ENCODE measurements around the gene ATP11B. TPM values are rescaled to one million over a fixed set of nuclear protein-coding genes. Genes with fewer than 3 reads are reported as not detected.

The ATP11B gene
- total and polyA plus RNA-seq, 10 of the 15 experiments (the other 5 are each of a cell fraction or from before 2014, with no cell fraction given) = 10.3 to 66.9 (median 36.7) TPM

DNA sequence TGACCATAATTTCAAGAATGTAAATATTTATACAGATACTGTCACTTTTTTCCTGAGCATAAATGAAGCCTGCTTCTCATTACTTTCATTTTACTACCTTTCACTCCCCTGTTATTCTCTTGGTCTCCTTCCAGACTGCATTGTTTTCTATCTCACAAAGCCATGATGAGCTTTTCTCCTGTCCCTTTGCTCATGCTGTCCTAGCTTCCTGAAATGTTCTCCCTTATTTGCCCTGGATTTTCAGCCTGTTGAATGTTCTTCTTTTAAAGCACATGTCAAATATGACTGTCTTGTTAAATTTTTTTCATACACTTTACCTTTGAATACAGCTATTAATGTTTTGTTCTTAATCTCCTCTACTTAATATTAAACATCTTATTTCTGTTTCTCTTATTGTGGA lies 31.7 kb downstream of the ATP11B start (continued):
- TF ChIP-seq, protein P1, sequence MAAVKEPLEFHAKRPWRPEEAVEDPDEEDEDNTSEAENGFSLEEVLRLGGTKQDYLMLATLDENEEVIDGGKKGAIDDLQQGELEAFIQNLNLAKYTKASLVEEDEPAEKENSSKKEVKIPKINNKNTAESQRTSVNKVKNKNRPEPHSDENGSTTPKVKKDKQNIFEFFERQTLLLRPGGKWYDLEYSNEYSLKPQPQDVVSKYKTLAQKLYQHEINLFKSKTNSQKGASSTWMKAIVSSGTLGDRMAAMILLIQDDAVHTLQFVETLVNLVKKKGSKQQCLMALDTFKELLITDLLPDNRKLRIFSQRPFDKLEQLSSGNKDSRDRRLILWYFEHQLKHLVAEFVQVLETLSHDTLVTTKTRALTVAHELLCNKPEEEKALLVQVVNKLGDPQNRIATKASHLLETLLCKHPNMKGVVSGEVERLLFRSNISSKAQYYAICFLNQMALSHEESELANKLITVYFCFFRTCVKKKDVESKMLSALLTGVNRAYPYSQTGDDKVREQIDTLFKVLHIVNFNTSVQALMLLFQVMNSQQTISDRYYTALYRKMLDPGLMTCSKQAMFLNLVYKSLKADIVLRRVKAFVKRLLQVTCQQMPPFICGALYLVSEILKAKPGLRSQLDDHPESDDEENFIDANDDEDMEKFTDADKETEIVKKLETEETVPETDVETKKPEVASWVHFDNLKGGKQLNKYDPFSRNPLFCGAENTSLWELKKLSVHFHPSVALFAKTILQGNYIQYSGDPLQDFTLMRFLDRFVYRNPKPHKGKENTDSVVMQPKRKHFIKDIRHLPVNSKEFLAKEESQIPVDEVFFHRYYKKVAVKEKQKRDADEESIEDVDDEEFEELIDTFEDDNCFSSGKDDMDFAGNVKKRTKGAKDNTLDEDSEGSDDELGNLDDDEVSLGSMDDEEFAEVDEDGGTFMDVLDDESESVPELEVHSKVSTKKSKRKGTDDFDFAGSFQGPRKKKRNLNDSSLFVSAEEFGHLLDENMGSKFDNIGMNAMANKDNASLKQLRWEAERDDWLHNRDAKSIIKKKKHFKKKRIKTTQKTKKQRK (IDR thresholded peaks at IDR 0.05; ENCODE audit: low read depth, low read length) = no peak
- TF ChIP-seq STAT1 (conservative IDR thresholded peaks at IDR 0.05) (no peak), EZH2 (IDR thresholded peaks at IDR 0.05; ENCODE audit: borderline replicate concordance, control insufficient read depth, low read depth, low read length) (no peak)

DNA sequence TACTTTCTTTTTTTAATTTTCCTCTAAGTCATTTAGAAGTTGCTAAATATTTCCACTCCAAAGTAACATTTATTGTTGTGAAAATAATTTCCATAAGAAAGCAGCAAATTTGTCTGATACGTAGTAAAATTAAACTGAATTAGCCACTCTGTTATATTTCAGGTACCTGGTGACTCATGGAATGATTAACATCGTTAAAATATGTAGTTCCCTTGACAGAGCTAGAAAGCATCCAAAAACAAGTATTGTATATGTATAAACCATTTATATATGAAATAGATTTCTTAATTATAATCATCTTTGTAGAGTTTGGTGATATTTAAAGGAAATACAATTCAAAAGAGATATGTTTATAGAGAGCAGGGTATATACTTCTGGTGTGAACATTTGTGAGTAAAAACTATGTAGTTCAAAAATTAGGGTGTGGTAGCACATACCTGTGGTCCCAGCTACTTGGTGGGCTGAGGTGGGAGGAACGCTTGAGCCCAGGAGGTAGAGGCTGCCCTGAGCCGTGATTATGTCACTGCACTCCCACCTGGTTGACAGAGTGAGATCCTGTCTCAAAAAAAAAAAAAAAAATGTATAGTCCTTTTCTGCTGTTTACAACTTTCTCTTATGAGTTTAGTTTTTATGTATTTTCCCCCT lies 36.6 kb downstream of the ATP11B start:
- Histone ChIP-seq H3K36me3 (ENCODE audit: control insufficient read depth in 2 of 2, insufficient read depth in 2 of 2, low read length in 1 of 2) (peaks cover 3 to 20% of the 10 kb centered on the region in 2 experiments), H4K20me1 (ENCODE audit: control insufficient read depth, insufficient read depth) (no peaks in the 10 kb centered on the region), H3K27me3 (replicated peaks in 1 of 2; ENCODE audit: control insufficient read depth in 2 of 2, insufficient read depth in 2 of 2, low read length in 1 of 2) (no peaks in the 10 kb centered on the region), H3K27ac (ENCODE audit: control insufficient read depth, insufficient read depth) (no peak overlapping the region), H3K9ac (ENCODE audit: control insufficient read depth, insufficient read depth, low read length) (no peak overlapping the region), H2AFZ (ENCODE audit: control insufficient read depth, low read depth, low read length) (no peak overlapping the region), H3K4me1 (ENCODE audit: control insufficient read depth, insufficient read depth, low read length) (peaks cover 2% of the 10 kb centered on the region; the same call in 1 of the 2 replicates), H3K4me2 (ENCODE audit: control insufficient read depth, insufficient read depth) (no peak overlapping the region), H3K79me2 (ENCODE audit: control insufficient read depth, insufficient read depth, low read length) (peaks cover 12% of the 10 kb centered on the region), H3K4me3 (no peak overlapping the region), H3K9me3 (replicated peaks; ENCODE audit: control insufficient read depth, insufficient read depth, low read length) (no peaks in the 10 kb centered on the region; the same call in 2 of the 3 replicates)
- 98% methylated on average over 4 of the region's 4 CpGs for WGBS (ENCODE audit: insufficient coverage, insufficient replicate concordance, low lambda C conversion rate, missing lambda C conversion rate)
- ChIA-PET CTCF (interaction anchor here (12.2 kb wide), 1 partner anchor 116 kb away, joined by 195 read pairs; no protein-coding TSS in a partner anchor), RAD21 (ENCODE audit: unreplicated experiment) (no interaction called here), POLR2A (no interaction called here), SMC1A (ENCODE audit: uncharacterized antibody, unreplicated experiment) (interaction anchor here (0.8 to 10.2 kb wide), 5 partner anchors 11 to 114 kb away, joined by 3 to 66 read pairs (median 3); no protein-coding TSS in a partner anchor)
- intact Hi-C loops (cut with micrococcal nuclease; ENCODE audit: unreplicated experiment) (no loop called here), in situ Hi-C loops (cut with MboI) (no loop called here)
- no peak for DNase-seq (ENCODE audit: low read depth, low spot score)
- no TSS peak for BruUV-seq (replicated peaks)
- ATAC-seq = no peak
- no peak for FAIRE-seq
- no peak for TF ChIP-seq GABPA (IDR thresholded peaks at IDR 0.05; ENCODE audit: low read depth)
- TF ChIP-seq, protein P2, sequence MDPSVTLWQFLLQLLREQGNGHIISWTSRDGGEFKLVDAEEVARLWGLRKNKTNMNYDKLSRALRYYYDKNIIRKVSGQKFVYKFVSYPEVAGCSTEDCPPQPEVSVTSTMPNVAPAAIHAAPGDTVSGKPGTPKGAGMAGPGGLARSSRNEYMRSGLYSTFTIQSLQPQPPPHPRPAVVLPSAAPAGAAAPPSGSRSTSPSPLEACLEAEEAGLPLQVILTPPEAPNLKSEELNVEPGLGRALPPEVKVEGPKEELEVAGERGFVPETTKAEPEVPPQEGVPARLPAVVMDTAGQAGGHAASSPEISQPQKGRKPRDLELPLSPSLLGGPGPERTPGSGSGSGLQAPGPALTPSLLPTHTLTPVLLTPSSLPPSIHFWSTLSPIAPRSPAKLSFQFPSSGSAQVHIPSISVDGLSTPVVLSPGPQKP (IDR thresholded peaks at IDR 0.05; ENCODE audit: low read depth, low read length) = no peak
- TF ChIP-seq, protein P3, sequence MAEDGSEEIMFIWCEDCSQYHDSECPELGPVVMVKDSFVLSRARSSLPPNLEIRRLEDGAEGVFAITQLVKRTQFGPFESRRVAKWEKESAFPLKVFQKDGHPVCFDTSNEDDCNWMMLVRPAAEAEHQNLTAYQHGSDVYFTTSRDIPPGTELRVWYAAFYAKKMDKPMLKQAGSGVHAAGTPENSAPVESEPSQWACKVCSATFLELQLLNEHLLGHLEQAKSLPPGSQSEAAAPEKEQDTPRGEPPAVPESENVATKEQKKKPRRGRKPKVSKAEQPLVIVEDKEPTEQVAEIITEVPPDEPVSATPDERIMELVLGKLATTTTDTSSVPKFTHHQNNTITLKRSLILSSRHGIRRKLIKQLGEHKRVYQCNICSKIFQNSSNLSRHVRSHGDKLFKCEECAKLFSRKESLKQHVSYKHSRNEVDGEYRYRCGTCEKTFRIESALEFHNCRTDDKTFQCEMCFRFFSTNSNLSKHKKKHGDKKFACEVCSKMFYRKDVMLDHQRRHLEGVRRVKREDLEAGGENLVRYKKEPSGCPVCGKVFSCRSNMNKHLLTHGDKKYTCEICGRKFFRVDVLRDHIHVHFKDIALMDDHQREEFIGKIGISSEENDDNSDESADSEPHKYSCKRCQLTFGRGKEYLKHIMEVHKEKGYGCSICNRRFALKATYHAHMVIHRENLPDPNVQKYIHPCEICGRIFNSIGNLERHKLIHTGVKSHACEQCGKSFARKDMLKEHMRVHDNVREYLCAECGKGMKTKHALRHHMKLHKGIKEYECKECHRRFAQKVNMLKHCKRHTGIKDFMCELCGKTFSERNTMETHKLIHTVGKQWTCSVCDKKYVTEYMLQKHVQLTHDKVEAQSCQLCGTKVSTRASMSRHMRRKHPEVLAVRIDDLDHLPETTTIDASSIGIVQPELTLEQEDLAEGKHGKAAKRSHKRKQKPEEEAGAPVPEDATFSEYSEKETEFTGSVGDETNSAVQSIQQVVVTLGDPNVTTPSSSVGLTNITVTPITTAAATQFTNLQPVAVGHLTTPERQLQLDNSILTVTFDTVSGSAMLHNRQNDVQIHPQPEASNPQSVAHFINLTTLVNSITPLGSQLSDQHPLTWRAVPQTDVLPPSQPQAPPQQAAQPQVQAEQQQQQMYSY (CRISPR knock-in tag; IDR thresholded peaks at IDR 0.05) = no peak
- TF ChIP-seq, protein P4, sequence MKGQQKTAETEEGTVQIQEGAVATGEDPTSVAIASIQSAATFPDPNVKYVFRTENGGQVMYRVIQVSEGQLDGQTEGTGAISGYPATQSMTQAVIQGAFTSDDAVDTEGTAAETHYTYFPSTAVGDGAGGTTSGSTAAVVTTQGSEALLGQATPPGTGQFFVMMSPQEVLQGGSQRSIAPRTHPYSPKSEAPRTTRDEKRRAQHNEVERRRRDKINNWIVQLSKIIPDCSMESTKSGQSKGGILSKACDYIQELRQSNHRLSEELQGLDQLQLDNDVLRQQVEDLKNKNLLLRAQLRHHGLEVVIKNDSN (IDR thresholded peaks at IDR 0.05; ENCODE audit: borderline replicate concordance, extremely low read length, insufficient read depth, low read depth, low read length) = no peak
- TF ChIP-seq TCF7 (IDR thresholded peaks at IDR 0.05; ENCODE audit: borderline replicate concordance) = no peak
- TF ChIP-seq STAT1 (conservative IDR thresholded peaks at IDR 0.05) = no peak
- no peak for TF ChIP-seq DPF2 (IDR thresholded peaks at IDR 0.05)
- no peak for TF ChIP-seq BMI1 (IDR thresholded peaks at IDR 0.05; ENCODE audit: borderline replicate concordance)
